ENCODE data around the gene AURKB. TPM values are rescaled to one million over a fixed set of nuclear protein-coding genes. Genes with fewer than 3 reads are reported as not detected.

The AURKB gene
- total and polyA plus RNA-seq, 2 of the 13 experiments (the other 11 are each of a cell fraction or from before 2014, with no cell fraction given): 29.5 to 75.3 TPM

- TF ChIP-seq, protein P1, sequence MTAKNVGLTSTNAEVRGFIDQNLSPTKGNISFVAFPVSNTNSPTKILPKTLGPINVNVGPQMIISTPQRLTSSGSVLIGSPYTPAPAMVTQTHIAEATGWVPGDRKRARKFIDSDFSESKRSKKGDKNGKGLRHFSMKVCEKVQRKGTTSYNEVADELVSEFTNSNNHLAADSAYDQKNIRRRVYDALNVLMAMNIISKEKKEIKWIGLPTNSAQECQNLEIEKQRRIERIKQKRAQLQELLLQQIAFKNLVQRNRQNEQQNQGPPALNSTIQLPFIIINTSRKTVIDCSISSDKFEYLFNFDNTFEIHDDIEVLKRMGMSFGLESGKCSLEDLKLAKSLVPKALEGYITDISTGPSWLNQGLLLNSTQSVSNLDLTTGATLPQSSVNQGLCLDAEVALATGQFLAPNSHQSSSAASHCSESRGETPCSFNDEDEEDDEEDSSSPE (CRISPR knock-in tag; IDR thresholded peaks at IDR 0.05): peak; percentile 49; the same call in 1 of the 2 replicates
- TF ChIP-seq MYNN (CRISPR knock-in tag; IDR thresholded peaks at IDR 0.05; ENCODE audit: low read depth) (no peak), MAFK (conservative IDR thresholded peaks at IDR 0.05 in 1 of 2, IDR thresholded peaks at IDR 0.05 in 1 of 2; ENCODE audit: low read length in 2 of 2) (no peak), HOXA7 (CRISPR knock-in tag; IDR thresholded peaks at IDR 0.05) (no peak), DNMT3B (CRISPR knock-in tag; conservative IDR thresholded peaks at IDR 0.05) (no peak), DNMT1 (CRISPR knock-in tag; IDR thresholded peaks at IDR 0.05) (no peak), GZF1 (CRISPR knock-in tag; IDR thresholded peaks at IDR 0.05) (no peak), KDM4B (CRISPR knock-in tag; IDR thresholded peaks at IDR 0.05) (0 out of 2 replicates have a peak, but pooled peaks have one; percentile 11), AHDC1 (CRISPR knock-in tag; IDR thresholded peaks at IDR 0.05; ENCODE audit: borderline replicate concordance) (no peak), BORCS8-MEF2B (CRISPR knock-in tag; IDR thresholded peaks at IDR 0.05) (no peak), ZNF761 (CRISPR knock-in tag; conservative IDR thresholded peaks at IDR 0.05) (no peak), POLR2AphosphoS5 (IDR thresholded peaks at IDR 0.05; ENCODE audit: low read depth, low read length) (0 out of 2 replicates have a peak, but pooled peaks have one; percentile 7)
- TF ChIP-seq, protein P2, sequence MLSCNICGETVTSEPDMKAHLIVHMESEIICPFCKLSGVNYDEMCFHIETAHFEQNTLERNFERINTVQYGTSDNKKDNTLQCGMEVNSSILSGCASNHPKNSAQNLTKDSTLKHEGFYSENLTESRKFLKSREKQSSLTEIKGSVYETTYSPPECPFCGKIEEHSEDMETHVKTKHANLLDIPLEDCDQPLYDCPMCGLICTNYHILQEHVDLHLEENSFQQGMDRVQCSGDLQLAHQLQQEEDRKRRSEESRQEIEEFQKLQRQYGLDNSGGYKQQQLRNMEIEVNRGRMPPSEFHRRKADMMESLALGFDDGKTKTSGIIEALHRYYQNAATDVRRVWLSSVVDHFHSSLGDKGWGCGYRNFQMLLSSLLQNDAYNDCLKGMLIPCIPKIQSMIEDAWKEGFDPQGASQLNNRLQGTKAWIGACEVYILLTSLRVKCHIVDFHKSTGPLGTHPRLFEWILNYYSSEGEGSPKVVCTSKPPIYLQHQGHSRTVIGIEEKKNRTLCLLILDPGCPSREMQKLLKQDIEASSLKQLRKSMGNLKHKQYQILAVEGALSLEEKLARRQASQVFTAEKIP (CRISPR knock-in tag; IDR thresholded peaks at IDR 0.05; ENCODE audit: borderline replicate concordance): no peak
- TF ChIP-seq, protein P3, sequence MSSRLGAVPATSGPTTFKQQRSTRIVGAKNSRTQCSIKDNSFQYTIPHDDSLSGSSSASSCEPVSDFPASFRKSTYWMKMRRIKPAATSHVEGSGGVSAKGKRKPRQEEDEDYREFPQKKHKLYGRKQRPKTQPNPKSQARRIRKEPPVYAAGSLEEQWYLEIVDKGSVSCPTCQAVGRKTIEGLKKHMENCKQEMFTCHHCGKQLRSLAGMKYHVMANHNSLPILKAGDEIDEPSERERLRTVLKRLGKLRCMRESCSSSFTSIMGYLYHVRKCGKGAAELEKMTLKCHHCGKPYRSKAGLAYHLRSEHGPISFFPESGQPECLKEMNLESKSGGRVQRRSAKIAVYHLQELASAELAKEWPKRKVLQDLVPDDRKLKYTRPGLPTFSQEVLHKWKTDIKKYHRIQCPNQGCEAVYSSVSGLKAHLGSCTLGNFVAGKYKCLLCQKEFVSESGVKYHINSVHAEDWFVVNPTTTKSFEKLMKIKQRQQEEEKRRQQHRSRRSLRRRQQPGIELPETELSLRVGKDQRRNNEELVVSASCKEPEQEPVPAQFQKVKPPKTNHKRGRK (CRISPR knock-in tag; IDR thresholded peaks at IDR 0.05): no peak
- TF ChIP-seq, protein P4, sequence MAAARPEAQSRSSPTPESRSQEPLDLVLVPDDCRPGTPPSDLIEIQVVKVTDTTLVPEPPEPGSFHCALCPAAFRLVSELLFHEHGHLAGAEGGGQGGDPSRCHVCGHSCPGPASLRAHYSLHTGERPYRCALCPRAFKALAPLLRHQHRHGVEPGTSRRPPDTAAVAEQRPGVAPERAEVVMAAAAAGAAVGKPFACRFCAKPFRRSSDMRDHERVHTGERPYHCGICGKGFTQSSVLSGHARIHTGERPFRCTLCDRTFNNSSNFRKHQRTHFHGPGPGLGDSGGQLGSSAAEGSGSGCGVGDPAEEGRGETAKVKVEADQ (CRISPR knock-in tag; IDR thresholded peaks at IDR 0.05; ENCODE audit: borderline replicate concordance): no peak
Measured at GRCh38 chr17:8162997-8163977, 47.1 kb downstream of the AURKB start (continued).

Measured in HepG2 (cell line).